Stimulated activated CD8-positive, alpha-beta memory T cell treated with anti-CD3 and anti-CD28 coated beads, Interleukin-7, amount 100 ng/mL, for 1 hour (primary cell): ENCODE data around the gene DNAH2.

ENCODE experiments used
- DNase-seq, 2 donors: peaks; one replicate each; pipeline ENCODE4 v3.0.0-alpha.2; 2020; ENCODE audit warnings: low read depth in 2 of 2

The DNAH2 gene

GRCh38 chr17:7873051-7873450 is 155.5 kb downstream of the DNAH2 start:
- DNase-seq = no peak

GRCh38 chr17:7875804-7876370 is 158.3 kb downstream of the DNAH2 start:
- DNase-seq = no peak

- DNase-seq = no peak
Observed at GRCh38 chr17:7878234-7878633, 160.7 kb downstream of the DNAH2 start.

- DNase-seq = no peak
Observed at GRCh38 chr17:7880076-7880868, 162.7 kb downstream of the DNAH2 start.

GRCh38 chr17:7881276-7882054 is 163.9 kb downstream of the DNAH2 start:
- no peak for DNase-seq

GRCh38 chr17:7882068-7882467 is 164.5 kb downstream of the DNAH2 start:
- no peak for DNase-seq

GRCh38 chr17:7882629-7883028 is 165.1 kb downstream of the DNAH2 start:
- no peak for DNase-seq
